GM18868 (cell line): ENCODE measurements around the gene MYO18B.
A peak's percentile ranks its signal among the peaks of the same experiment; 100 is the strongest.

ENCODE experiments used
- ATAC-seq: cut with Tn5 transposase; IDR thresholded peaks from one replicate; pipeline ENCODE4 v1.9.1; 2021; ENCODE audit warnings: mild to moderate bottlenecking, moderate library complexity; ENCODE audit not compliant: unreplicated experiment

Gene MYO18B

DNA sequence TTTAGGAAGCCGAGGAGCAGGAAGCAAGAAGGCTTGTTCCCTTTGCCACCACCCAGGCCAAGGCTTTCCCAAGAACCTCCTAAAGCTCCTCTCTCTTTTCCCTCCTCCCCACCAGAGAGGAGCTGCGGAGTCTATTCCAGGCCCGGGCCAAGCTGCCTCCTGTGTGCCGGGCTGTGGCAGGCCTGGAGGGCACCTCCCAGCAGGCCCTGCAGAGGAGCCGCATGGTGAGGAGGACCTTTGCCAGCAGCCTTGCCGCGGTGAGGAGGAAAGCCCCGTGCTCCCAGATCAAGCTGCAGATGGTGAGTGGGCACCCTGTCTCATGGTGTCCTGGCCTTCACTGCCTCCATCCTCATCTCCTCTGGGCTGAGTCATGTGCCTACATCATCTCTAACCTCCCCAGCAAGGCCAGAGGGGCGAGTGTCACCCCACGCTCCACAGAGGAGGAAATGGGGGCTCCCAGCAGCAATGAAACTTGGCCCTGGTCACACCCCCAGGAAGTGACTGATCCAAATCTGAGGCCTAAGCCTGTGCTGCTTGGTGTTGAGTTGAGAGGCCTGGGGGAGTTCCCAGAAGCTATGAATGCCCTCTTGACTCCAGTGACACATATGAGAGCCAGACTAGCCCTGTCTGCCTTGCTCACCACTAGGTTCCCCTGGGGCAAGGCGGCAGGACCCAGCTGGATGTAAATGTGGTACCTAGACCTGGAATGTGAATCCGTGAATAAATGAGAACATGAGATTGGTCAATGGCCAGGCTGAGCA lies 104.2 kb downstream of the MYO18B start:
- ATAC-seq, result peak; percentile 78

DNA sequence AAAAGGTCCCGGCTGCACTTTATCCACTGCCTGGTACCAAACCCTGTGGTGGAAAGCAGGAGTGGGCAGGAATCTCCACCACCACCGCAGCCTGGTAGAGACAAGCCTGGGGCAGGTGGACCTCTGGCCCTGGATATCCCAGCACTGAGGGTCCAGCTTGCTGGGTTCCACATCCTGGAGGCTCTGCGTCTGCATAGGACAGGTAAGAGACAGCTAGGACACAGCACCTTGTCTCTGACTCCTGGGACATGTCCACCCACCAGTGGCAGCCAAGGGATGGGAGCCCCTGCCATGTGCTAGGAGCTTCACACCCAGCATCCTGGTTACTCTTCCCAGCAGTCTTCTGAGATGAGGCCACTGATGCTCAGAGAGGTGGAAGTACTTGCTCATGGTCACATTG lies 105.5 kb downstream of the MYO18B start:
- no peak for ATAC-seq

DNA sequence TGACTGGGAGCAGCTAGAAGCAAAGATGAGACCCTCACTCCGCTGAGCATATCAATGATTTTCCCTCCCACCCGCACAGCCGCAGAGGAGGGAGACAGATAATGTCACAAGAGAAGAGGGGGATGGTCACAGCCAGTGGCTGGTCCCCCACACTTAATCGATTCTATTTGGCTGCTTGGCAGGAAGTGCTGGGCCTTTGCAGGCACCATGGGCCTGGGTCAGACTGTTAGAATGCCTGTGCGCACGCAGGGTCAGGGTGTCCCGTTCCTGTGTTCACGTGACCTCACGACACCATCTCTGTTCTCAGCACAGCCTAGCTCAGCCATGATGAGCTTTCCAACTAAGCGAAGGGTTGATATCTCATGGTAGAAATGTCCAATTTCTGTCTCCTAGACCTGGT lies 107.0 kb downstream of the MYO18B start:
- ATAC-seq, result no peak

DNA sequence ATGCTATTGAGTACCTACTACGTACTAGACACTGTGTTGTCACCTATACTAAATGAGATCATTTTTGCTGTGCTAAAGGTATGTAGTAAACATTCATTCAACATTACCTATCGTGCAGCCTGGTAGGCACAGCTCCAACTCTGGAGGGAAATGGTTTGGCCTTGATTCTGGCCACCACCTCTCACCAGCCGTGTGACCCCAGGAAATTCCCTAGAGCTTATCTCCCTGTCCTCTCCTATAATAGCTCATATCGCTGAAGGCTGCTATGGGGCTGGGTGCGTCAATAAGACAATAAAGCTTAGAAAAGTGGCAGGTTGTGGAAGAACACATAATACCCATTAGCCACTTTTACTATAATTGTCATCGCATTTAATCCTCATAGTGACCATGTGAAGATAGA lies 107.5 kb downstream of the MYO18B start:
- ATAC-seq, result no peak

DNA sequence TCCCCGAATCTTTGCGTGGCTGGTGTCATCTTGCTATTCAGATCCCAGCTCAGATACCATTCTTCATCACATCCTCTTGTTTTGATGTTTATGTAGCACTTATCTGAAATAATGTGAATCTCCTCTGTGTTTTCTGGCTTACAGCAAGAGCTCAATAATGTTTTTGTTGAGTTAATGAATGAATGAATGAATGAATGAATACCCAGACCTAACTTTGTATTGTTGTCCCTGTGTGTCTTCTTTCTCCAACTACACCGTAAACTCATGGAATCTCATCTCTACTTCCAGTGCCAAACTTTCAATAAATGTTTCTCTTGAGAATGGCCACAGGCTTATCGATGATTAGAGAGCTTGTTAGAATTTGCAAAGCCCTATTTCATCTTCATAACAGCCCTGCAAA lies 110.2 kb downstream of the MYO18B start:
- ATAC-seq, result no peak

DNA sequence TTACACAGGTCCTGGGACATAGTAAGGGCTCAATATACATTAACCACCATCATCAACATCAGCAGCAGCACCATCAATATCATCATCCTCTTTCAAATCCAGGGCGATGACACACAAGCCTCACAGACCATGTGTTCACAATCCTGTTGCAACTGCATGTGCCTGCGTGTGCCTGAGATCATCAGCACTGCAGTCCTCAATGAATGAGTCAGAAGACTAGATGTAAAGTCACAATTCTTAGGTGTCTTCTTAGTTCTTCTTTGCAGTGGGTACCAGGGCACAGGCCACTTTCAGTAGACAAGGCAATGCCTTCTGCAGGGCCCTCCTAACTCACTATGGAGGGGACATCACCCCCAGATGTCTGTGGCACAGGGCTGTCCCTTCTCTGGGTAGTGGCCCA lies 111.1 kb downstream of the MYO18B start:
- ATAC-seq, result peak; percentile 62

DNA sequence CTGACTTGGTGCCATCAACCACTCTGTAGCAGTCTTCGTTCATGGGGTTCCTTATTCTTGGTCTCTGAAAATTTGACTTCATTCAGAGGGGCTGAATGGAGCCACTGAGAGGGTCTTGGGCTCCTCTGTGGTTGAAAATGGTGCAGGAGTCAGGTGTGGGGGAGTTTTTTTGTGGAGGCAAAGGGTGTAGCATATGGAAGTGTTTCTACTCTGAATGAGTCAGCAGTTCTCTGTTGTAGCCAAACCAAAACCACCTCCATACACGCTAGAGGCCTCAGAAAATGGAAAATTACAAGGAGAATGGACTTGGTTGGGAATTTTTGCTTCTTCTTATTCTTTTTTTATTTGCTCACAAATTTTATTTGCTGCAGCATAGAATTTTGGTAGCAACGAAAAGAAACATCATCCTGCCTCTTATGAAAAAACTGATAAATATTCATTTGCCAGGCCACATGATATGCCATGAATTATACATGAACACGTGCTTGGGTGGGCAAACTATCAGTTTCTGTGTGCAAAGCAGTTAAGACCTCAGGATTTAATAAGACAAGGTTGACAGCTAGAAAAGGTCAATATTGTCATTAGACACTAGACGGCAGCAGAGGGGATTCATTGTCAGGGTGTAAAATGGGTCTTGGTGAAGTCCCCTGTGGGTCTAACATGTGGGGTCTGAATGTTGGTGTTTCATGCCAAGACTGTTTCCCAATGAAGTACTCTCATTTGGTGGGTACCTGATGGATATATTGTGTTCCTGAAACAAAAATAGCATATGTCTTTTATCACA lies 111.7 kb downstream of the MYO18B start:
- ATAC-seq, result peak; percentile 42

DNA sequence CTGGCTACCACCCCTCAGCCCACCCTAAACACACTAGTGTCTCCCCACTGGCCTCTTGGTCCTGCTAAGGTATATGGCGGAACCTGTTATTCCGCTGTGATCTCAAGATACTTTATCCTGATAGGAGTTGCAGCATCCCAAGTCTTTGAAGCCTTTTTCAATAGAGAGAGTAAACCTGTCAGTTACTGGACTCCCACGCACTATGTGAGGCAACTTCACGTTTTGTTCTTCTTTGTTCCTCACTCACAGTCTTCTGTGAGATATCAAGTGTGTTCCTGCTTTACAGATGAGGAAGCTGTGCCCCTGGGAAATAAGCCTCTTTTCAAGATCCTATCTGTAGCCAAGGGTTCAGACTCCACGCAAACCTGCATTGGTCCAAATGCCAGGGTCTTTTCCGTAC lies 127.8 kb downstream of the MYO18B start:
- no peak for ATAC-seq

DNA sequence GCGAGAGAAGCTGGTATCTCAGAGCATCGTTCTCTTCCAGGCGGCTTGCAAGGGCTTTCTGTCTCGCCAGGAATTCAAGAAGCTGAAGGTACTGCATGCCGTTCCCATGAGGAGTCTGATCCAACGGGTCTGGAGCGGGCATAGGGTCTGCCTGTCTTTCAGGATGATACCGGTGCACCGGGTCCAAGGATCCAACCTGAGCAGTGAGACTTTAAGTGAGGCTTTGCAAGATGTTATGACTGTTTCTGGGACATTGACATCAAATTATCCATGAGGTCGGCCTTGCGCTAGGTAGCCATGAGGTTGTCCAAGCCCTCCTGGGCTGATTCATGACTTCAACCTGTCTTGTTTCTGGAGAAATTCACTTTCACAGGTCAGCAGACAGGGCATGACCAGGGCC lies 132.3 kb downstream of the MYO18B start:
- no peak for ATAC-seq

DNA sequence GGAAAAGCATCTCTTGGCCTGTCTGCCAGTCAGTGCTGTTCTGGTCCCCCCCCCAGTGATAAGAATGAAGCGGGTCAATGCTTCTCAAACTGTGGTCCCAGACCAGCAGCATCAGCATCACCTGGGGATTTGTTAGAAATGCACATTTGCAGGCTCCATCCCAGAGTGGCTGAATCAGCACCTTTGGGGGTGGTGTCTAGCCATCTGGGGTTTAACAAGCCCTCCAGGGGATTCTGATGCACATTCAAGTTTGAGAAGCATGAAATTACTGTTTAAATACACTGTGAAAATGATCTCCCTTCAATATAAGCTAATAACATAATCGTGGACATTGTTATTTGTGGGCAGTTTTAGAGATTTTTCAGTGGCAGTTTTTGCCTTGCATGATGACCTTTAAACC lies 133.5 kb downstream of the MYO18B start:
- ATAC-seq, result no peak

DNA sequence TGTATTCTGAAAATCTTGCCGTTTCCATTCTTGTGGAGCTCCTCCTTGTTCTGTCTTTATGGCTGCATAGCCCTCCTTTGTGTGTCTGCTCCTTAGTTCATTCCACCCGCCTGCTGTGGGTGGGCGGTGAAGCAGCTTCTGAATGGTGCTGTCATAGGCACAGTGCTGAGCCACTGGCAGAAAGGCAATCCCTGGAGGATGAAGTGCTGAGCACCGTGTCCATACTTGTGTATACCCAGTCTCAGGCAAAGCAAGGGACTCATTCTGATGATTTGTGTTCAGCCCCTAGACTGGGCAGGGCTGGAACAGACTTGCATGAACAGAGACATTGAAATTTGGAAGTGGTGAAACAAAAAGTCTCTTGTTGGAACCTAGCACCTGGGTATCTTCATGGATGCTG lies 134.9 kb downstream of the MYO18B start:
- no peak for ATAC-seq

DNA sequence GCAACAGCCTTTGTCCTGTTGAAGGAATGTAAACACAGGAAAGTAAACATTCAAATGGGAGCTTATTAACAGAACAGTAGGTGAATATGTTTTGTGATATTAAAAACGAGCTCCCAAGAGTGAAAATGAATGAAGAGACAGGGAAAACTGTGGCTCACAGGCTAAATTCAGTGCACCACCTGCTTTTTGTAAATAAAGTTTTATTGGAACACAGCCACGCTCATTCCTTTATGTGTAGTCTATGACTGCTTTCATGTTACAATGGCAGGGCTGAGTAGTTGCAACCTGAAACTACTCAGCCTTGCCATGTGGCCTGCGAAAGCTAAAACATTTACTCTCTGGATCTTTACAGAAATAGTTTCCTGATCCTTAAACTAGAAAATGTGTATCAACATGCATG lies 136.9 kb downstream of the MYO18B start:
- ATAC-seq, result no peak

DNA sequence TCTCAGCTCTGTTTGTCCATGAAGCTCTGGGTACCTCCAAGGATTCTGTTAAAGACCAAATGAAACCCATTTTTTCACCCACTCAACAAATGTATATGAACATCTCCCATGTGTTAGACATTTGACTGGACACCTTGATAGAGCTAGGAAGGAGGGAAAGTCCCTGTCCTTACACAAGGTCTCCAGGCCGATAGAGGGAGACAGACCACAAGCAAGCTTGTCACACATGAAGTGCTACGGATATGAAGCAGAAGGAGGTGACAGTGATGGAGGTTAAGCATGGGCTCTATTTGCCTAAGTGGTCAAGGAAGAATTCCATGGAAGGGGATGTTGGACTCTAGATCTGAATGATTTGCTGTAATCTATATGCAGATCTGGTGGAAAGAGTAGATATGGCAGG lies 138.5 kb downstream of the MYO18B start:
- ATAC-seq, result no peak

DNA sequence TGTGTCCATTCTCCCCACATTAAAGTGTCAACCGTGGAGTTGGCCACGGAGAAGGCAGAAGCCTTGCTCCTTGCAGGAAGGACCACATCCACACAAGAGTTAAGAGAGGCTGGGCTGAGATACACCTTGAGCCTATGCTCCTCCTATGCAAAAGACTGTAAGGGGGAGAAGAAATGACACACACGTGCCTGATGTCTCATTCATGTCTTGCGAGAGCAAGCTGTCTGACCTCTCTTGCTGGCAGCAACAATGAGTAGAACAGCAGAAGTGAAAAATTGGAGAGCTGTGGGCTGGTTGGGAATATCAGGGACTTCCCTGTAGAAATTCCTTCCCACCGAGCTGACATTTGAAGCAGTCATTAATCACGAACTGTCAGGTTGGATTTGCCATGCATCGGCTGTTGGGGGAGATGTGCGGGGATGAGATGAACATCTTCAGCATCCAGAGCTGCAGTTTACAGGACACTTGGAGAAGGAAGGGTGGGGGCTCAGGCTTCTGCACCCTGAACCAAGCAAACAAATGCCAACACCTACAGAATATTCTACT lies 139.3 kb downstream of the MYO18B start:
- ATAC-seq, result no peak

DNA sequence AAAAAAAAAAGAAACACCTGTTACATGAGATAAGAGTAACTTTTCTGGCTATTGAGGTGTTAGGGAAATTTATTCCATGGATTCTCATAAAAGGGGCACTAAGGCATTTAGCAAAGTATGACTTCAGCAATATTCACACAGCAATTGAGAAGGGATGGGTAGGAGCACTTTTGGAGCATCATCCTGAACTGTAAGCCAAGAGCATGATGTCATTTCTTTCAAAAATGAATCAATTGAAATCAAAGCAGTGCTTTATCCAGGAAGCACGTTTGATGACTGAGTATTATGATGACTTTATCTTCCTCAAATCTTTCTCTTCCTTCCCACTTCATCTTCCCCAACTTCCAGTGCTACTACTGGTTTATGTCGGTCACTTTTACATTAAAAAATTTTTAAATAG lies 140.4 kb downstream of the MYO18B start:
- no peak for ATAC-seq

DNA sequence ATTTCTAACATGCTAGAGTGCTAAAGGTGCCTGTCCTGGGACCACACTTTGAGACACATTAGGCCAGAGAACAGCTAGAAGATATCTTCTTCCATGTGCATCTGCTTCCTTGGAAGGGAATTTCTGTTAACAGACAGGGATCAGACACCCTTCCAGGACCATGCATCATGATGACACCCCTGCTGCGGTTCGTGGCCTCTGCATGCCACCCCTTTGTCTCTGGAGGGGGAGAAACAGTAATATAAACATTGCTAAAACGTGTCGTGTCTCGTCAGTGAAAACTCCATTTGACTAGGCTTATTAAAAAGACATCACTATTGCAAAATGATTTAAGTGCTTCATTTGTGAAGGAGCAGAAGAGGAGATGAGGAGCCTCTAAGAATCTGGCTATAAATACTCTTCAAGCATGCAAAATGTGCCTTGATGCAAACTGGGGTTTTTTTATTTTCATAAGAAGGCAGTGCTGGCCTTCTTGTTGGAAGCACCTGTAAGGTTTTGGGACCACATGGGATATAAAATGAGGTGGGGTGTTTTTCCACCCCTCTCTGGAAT lies 141.6 kb downstream of the MYO18B start:
- no peak for ATAC-seq

DNA sequence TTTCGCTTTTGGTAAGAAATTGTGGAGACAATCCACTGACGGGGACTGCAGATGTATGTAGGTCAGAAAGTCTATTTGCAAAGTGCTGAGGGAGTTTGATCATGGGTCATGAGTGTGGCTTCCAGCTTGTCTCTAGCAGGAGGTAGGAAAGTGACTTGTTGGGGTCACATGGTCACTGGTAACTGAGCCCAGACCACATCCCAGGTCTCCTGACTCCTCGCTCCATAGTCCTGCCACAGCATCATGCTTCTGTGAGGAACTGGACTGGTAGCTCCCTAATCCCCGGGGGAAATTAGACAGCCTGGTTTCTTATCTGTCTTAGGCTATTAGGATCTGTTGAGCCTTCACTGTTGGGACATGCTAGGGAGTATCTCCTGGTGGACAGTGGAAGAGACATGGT lies 142.1 kb downstream of the MYO18B start:
- no peak for ATAC-seq

DNA sequence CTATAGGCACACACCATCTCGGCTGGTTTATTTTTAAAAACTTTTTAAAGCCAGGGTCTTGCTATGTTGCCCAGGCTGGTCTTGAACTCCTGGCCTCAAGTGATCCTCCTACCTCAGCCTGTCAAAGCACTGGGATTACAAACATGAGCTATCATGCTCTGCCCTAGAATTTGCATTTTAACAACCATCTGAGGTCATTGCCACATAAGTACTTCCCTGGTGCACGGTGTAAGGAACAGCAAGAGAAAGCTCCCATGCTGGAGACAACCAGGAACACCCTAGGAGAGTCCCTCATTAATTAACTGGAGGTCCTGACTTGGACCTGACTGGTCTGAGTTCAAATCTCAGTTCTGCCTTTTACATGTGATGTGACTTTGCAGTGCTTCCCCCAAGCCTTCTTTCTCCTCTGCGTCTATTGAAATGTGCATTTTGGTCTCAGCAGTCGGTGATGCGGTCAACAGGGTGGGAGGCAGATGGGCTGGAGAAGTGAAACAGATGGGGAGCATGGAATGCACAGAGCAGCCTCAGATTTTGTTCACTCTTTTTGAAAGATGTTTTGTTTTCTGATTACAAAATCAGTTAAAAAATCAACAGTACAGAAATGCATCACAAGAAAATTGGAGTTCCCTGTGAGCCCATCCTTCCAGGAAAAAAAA lies 146.5 kb downstream of the MYO18B start:
- no peak for ATAC-seq

DNA sequence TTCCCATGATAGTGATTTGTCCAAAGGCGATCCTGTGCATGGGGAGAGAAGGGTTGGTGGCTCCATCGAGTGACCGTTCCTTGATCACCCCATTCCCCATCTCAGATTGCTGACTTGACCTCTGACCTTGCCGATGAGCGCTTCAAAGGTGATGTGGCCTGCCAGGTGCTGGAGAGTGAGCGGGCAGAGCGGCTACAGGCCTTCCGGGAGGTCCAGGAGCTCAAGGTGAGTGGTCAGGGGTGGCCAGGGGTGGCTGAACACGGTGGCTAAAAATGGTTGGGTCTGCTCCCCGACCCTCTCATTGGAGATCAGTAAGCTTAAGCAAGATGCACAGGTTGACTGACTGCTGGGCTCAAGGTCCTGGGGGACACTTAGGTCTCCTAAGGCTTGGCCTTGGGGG lies 148.7 kb downstream of the MYO18B start:
- no peak for ATAC-seq

DNA sequence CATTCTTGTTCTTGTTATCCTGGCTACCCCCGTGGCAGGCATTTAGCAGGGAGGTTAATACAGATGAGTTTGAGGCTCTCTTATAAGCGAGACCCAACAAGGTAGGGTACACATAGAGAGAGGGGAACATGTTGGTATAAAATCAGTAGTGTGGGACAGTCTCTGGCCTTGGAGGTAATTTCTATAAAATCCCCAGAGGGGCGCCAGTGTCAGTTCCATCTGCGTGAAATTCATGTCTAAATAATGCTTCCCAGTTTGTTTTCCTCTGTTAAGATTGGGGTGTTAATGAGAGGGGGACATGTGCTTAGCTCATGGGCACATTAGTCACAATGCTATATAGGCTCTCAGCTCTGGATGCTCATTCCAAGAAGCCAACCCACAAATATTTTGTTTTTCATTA lies 150.7 kb downstream of the MYO18B start:
- no peak for ATAC-seq

DNA sequence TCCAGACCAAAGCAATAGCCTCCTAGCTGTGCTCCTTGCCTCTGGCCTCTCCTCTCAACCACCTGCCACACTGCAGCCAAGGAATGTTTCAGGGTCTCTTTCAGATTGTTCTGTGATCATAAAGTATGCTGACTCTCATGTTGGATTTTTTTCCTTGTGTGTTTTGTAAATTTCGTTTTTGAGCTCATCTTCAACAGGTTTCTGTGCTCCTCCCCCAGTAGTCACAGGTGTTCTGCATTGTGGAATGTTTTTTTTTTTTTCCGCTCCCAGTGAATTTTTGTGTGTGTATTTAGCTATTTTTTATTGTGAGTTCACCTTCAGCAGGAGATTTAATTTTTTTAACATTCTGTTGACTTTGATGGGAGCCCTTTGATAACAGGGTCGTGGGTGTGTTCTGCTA lies 153.7 kb downstream of the MYO18B start:
- no peak for ATAC-seq
